Suprapubic skin (tissue), 4 donors: ENCODE results near the gene RBP3. TPM values are rescaled to one million over a fixed set of nuclear protein-coding genes. Genes with fewer than 3 reads are reported as not detected.

Source experiments
- DNase-seq, 2 donors: peaks; one replicate each; pipeline ENCODE4 v3.0.0-alpha.2; 2019; ENCODE audit warnings: low spot score in 2 of 2
- H3K27ac ChIP-seq: fragments of 200-600 bp; sonication (generic); one replicate; pipeline ENCODE4 v1.5.1; 2019
- H3K27me3 ChIP-seq: fragments of 200-600 bp; sonication (generic); one replicate; pipeline ENCODE4 v1.5.1; 2019
- H3K36me3 ChIP-seq: fragments of 200-600 bp; sonication (generic); one replicate; pipeline ENCODE4 v1.5.1; 2019
- H3K4me1 ChIP-seq: fragments of 200-600 bp; sonication (generic); one replicate; pipeline ENCODE4 v1.5.1; 2019
- H3K4me3 ChIP-seq: fragments of 200-600 bp; sonication (generic); one replicate; pipeline ENCODE4 v1.5.1; 2019; ENCODE audit warnings: mild to moderate bottlenecking
- H3K9me3 ChIP-seq: fragments of 200-600 bp; sonication (generic); one replicate; pipeline ENCODE4 v1.5.1; 2019
- EP300 ChIP-seq: sonication (generic); formaldehyde crosslinking; IDR thresholded peaks from one replicate; pipeline ENCODE4 v1.6.1; 2017; ENCODE audit warnings: antibody characterized with exemption
- POLR2A ChIP-seq, 2 donors: fragments of 450-650 bp; IDR thresholded peaks; one replicate each; pipeline ENCODE4 v1.6.1; 2017; ENCODE audit warnings: antibody characterized with exemption in 2 of 2, mild to moderate bottlenecking in 2 of 2, moderate library complexity in 2 of 2
- POLR2AphosphoS5 ChIP-seq, 3 donors: sonication (generic); formaldehyde crosslinking; IDR thresholded peaks; one replicate each; pipeline ENCODE4 v1.6.1; 2017; ENCODE audit warnings: antibody characterized with exemption in 3 of 3
- WGBS: methylation state at CpG from one replicate; pipeline ENCODE4 v1.1.5; 2018; 5-methylcytosine and 5-hydroxymethylcytosine counted together
- total RNA-seq, 4 donors: library from RNA; depleted of rRNA; stranded (reverse); fragments of >200 nt; gene quantifications; one replicate each; pipeline ENCODE4 v1.1.0, GENCODE V29; 2016
- TF ChIP-seq, protein P1 (sequence below), 2 donors: fragments of 200-600 bp in 1 of 2; fragments of 450-650 bp in 1 of 2; sonication (generic) in 1 of 2; IDR thresholded peaks; one replicate each; pipeline ENCODE4 v1.5.1; 2016 to 2019; ENCODE audit warnings: antibody characterized with exemption in 2 of 2, mild to moderate bottlenecking in 1 of 2, moderate library complexity in 1 of 2

The RBP3 gene
- total RNA-seq, 4 donors from 2014 or later = not detected

DNA sequence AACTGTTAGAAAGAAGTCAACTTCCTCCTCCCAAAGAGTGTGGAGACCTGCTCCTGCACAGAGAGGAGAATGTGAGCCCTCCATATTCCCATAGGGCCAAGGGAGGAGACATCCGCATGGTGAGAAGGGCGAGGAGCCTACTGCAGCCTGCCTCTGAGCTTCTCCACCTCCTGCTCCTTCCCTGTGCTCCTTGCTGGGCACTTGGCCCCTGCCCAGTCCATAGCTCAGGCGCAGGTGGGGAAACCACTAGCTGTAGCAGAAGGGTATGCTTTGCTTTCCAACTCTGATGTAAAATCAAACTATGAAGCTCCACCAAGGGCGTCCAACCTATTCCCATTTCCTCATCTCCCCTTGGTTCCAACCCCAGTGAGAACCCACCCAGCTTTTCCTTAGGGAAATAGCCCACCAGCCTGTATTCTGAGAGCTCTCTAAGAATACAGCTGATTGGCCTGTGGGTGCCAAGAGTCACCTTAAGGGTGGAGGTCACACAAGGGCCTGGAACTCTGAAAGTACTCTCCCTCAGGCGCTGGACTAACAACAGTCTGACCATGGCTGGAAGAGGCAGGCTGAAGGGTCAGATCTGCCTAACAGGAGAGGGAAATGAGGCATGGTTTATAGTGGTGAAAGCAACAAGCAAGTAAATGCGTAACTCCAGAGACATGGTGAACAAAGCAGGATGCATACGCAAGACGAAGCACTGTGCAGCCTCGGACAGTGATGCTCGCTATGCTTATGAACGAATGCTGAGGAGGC lies 22.0 kb downstream of the RBP3 start:
- H3K9me3 ChIP-seq = no peaks in the 10 kb centered on the region
- H3K27me3 ChIP-seq = no peaks in the 10 kb centered on the region
- 95% methylated on average over 11 of the region's 11 CpGs for WGBS
- no peaks in the 10 kb centered on the region for H3K4me1 ChIP-seq
- no peak overlapping the region for H3K4me3 ChIP-seq
- no peak overlapping the region for H3K27ac ChIP-seq
- peak; percentile 28 to 37 for DNase-seq
- no peak for TF ChIP-seq POLR2AphosphoS5 (IDR thresholded peaks at IDR 0.05)
- TF ChIP-seq, protein P1, sequence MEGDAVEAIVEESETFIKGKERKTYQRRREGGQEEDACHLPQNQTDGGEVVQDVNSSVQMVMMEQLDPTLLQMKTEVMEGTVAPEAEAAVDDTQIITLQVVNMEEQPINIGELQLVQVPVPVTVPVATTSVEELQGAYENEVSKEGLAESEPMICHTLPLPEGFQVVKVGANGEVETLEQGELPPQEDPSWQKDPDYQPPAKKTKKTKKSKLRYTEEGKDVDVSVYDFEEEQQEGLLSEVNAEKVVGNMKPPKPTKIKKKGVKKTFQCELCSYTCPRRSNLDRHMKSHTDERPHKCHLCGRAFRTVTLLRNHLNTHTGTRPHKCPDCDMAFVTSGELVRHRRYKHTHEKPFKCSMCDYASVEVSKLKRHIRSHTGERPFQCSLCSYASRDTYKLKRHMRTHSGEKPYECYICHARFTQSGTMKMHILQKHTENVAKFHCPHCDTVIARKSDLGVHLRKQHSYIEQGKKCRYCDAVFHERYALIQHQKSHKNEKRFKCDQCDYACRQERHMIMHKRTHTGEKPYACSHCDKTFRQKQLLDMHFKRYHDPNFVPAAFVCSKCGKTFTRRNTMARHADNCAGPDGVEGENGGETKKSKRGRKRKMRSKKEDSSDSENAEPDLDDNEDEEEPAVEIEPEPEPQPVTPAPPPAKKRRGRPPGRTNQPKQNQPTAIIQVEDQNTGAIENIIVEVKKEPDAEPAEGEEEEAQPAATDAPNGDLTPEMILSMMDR (IDR thresholded peaks at IDR 0.05) = no peak
- no peak for TF ChIP-seq EP300
- no peak for TF ChIP-seq POLR2A (IDR thresholded peaks at IDR 0.05)
- H3K36me3 ChIP-seq = no peaks in the 10 kb centered on the region

DNA sequence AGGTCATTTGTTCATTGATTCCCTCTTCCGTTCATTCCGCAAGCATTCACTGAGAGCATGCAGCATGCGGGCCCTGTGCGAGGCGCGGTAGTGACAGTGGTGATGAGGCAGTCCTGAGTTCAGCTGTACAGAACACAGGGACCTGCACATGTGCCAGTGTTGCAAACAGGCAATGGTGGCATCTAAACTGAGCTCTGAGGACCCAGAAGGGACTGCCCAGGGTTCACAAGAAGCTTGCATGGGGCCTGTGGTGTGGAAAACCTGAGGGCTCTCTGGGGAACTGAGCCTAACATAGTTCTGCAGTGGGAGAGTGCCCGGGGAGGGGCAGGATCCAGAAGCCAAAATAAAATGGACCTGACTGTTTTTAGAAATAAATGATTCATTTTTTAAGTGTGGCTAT lies 22.7 kb downstream of the RBP3 start:
- TF ChIP-seq POLR2A (IDR thresholded peaks at IDR 0.05) (no peak), POLR2AphosphoS5 (IDR thresholded peaks at IDR 0.05) (no peak), EP300 (no peak)
- TF ChIP-seq, protein P1 (IDR thresholded peaks at IDR 0.05) = no peak
- Histone ChIP-seq H3K27ac (no peak overlapping the region), H3K9me3 (no peaks in the 10 kb centered on the region), H3K4me1 (no peaks in the 10 kb centered on the region), H3K27me3 (no peaks in the 10 kb centered on the region), H3K4me3 (no peak overlapping the region), H3K36me3 (no peaks in the 10 kb centered on the region)
- peak; percentile 12 to 36 for DNase-seq
- WGBS = 90% methylated on average over 7 of the region's 7 CpGs

DNA sequence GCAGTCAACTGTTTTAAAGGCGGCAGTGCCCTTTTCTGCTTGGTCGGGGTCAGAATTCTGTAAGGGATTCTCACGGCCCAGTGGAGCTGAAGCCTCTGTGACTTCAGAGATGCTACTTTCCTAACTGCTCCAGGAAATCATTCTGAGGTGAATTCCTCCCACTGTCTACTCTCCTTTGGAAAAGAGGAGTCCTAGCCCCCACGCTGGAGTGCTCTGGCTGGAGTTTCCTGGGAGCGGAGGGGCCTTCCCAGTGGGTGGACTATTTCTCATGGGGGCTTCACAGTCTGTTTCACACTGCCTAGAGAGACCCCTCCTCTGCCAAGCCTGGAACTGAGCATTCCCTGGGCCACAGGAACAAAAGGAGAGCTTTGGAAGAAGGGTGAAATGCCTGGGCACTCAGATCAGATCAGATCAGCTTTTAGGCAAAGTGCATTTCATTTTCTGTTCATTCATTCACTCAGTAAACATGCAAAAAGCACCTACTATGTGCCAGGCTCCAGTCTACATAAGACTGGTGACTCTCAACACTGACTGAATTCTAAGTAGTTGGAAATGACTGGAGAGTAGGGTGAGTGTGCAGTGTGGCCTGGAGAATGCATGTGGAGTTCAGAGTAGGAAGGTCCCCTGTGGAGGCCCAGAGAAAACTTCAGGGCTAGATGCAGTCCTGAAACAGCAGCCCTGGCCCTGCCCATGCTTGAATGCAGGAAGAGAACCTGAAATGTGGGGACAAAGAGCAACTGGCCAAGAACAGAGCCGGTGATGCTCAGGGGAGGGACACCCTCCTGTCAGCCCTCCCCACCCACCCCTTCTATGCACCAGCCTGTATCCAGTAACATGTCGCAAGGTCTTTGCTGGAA lies 23.7 kb downstream of the RBP3 start:
- H3K27me3 ChIP-seq = no peaks in the 10 kb centered on the region
- H3K27ac ChIP-seq = no peak overlapping the region
- H3K4me1 ChIP-seq = no peaks in the 10 kb centered on the region
- H3K9me3 ChIP-seq = no peaks in the 10 kb centered on the region
- H3K36me3 ChIP-seq = no peaks in the 10 kb centered on the region
- H3K4me3 ChIP-seq = no peak overlapping the region
- peak; percentile 26 to 47 for DNase-seq
- 86% methylated on average over 7 of the region's 7 CpGs for WGBS
- TF ChIP-seq, protein P1 (IDR thresholded peaks at IDR 0.05) = no peak
- TF ChIP-seq EP300 (no peak), POLR2AphosphoS5 (IDR thresholded peaks at IDR 0.05) (no peak), POLR2A (IDR thresholded peaks at IDR 0.05) (no peak)

DNA sequence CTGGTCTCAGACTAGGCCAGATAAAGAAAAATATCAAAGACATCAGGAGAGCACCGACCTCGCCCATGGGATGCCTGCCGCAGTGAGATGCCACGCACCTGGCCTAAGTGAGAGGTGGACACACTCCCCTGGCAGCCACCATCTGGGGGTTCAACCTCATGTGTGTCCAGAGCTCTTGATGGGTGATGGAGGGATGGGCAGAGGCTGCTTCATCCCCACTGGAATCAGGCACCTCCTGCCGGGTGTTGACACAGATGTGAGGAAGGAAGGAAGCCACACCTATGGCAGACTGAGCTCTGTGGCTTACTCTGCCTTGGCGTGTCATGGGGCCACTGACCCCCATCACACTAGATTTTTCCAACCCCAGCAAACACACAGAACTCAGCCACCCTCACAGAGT lies 24.6 kb downstream of the RBP3 start:
- no peak overlapping the region for H3K4me3 ChIP-seq
- H3K27me3 ChIP-seq = peaks cover 2% of the 10 kb centered on the region
- 89% methylated on average over 6 of the region's 6 CpGs for WGBS
- TF ChIP-seq, protein P1 (IDR thresholded peaks at IDR 0.05) = no peak
- TF ChIP-seq POLR2AphosphoS5 (IDR thresholded peaks at IDR 0.05) (no peak), POLR2A (IDR thresholded peaks at IDR 0.05) (no peak), EP300 (no peak)
- H3K9me3 ChIP-seq = no peaks in the 10 kb centered on the region
- no peaks in the 10 kb centered on the region for H3K4me1 ChIP-seq
- no peak overlapping the region for H3K27ac ChIP-seq
- no peaks in the 10 kb centered on the region for H3K36me3 ChIP-seq
- DNase-seq = peak; percentile 31 to 66
